NCI-H2029 (cell line): Measurements from ENCODE around the gene ZNF850.

Experiments used
- DNase-seq: peaks from one replicate; lab custom pipeline; 2025; lab: John Stamatoyannopoulos, UW

ZNF850 gene

GRCh38 chr19:36688058-36688457 is 84.5 kb downstream of the ZNF850 start:
- no peak for DNase-seq

- peak; percentile 94 for DNase-seq
Measured at GRCh38 chr19:36687214-36688056, 85.2 kb downstream of the ZNF850 start, which contains the start of gene ZNF567. TSS of gene ZNF567 (plus strand) at chr19:36687612. CDS start at chr19:36694868, 7,256 bp downstream.

- no peak for DNase-seq
Measured at GRCh38 chr19:36686365-36687213, 86.0 kb downstream of the ZNF850 start.

GRCh38 chr19:36685835-36686234 is 86.8 kb downstream of the ZNF850 start:
- DNase-seq = no peak

GRCh38 chr19:36679455-36679854 is 93.2 kb downstream of the ZNF850 start:
- no peak for DNase-seq

DNA sequence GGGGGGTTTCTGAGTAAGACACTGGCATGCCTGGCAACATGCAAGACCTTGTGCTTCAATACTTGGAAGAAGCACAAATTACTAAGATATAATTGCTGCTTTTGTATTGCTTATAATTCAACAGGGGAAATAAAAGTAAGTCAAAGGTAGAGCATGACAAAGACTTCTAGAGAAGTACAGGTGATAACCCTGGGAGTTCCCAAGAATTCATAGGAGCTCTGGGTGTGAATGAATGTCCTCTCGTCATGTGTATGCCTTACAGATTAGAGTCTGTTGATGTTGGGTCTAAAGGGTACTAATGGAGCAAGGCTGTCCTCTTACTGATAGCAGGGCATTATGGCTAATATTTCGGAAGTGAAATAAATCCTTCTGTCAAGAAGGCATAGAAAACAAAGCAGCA is 98.4 kb downstream of the ZNF850 start:
- DNase-seq = no peak

DNA sequence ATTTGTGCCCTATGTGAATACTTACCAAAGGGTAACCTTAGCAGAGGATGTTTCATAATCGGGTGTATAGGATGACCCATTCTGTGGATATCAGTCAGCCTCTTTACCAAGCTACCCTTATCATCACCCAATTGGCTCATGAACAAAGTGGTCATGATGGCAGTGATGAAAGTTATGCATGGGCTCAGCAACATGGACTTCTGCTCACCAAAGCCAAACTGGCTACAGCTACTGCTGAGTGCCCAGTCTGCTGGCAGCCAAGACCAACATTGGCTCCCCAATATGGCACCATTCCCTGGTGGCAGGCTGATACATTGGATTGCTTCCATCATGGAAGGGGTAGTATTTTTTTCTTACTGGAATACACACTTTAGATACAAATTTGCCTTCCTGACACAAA is 100.2 kb downstream of the ZNF850 start:
- no peak for DNase-seq

DNA sequence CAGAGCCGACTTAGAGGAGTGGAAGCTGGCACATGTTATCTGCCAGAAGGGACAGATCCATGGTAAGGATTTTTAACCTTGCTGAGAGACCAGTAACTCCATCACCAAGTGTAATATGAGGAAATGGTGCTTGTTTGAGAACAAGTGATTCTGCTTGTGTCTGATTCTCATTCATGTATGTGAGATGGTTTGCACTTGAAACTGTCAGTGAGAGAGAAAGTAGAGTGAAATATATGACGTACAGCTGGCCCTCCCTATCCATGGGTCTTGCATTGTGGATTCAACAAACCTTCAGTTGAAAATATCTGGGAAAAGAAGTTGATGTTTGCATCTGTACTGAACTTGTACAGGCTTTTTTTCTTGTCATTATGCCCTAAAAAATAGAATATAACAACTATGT is 104.0 kb downstream of the ZNF850 start:
- no peak for DNase-seq

DNA sequence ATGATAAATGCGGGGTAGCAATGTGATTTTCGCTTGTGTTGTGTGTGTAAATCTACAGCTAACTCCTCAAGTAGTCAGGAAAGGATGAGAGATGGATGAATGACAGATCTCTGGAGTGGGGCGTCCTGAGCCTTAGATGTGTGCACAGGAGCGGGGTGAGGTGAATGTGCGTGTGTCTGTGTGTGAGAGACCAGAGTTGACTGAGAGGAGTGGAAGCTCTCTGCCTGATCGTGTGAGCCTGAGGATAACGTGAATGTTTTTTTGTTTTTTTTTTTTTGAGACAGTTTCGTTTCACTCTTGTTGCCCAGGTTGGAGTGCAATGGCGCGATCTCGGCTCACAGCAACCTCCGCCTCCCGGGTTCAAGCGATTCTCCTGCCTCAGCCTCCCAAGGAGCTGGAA is 106.8 kb downstream of the ZNF850 start:
- no peak for DNase-seq
